ENCODE measurements around the gene TNF.

The TNF gene

DNA sequence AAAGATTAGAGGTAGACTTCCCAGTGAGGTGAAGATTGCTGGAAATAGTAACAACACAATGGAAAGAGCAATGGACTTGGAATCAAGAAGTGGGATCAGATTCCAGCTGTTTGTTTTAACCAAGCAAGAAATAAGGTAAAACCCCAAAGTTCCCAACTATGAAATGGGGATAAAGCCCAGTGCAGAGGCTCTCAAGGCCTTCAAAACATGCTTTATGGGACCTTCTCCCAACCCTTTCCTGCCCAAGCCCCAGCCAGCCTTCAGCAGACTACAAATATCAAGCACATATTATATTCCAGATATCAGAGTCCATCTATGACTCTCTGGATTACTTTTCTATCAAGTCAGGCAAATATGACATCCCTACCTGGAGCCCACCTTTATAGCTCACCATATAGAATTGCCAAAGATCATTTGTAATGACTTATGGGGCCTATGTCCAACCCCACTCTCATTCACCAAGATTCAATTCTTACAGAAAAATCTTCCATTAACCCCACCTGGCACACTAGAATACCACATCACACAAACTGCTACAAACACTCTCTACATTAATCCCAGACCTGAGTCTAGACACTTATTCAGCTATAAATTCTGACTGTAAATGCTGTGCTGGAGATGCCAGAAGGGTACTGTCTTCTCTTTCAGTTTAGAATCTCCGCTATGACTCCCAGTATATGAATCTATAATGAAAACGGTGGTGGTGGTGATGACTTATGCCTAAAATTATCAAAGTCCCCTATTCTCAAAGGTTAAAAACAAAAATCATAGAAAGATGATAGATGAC, 39.6 kb upstream of the TNF start:
- H3K4me3 ChIP-seq (ENCODE audit: low read depth, low read length): no peak overlapping the region
- no peak for DNase-seq (ENCODE audit: low read depth)
- TF ChIP-seq, protein P1, sequence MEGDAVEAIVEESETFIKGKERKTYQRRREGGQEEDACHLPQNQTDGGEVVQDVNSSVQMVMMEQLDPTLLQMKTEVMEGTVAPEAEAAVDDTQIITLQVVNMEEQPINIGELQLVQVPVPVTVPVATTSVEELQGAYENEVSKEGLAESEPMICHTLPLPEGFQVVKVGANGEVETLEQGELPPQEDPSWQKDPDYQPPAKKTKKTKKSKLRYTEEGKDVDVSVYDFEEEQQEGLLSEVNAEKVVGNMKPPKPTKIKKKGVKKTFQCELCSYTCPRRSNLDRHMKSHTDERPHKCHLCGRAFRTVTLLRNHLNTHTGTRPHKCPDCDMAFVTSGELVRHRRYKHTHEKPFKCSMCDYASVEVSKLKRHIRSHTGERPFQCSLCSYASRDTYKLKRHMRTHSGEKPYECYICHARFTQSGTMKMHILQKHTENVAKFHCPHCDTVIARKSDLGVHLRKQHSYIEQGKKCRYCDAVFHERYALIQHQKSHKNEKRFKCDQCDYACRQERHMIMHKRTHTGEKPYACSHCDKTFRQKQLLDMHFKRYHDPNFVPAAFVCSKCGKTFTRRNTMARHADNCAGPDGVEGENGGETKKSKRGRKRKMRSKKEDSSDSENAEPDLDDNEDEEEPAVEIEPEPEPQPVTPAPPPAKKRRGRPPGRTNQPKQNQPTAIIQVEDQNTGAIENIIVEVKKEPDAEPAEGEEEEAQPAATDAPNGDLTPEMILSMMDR (conservative IDR thresholded peaks at IDR 0.05; ENCODE audit: low read depth, low read length): no peak

DNA sequence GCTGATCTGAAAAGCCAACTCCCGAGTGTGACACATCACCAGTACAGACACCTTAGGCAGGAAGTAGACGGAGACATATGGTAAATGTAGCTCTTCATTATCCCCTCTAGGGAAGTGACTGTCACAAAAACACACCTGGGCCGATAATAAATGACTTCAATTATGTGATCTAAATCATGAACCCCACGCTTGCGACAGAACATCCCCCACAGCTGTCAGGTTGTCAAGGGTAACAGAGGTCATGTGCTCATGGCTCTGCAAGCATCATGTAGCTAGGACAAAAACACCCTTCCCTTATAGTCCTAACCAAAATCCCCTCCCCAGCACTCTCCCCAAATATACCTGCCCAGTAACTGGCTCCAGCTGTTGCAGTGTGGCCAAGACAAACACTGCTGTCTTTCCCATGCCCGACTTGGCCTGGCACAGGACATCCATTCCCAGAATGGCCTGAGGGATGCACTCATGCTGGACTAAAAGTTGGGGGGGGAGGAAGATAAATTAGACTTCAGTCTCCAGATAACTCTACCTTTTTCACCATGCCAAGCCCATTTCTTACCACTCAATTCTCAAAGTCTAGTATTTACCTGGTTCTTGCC, 36.5 kb upstream of the TNF start:
- peak overlapping the region; percentile 14 for H3K4me3 ChIP-seq (ENCODE audit: low read depth, low read length)
- TF ChIP-seq, protein P1 (conservative IDR thresholded peaks at IDR 0.05; ENCODE audit: low read depth, low read length): no peak
- DNase-seq (ENCODE audit: low read depth): no peak

DNA sequence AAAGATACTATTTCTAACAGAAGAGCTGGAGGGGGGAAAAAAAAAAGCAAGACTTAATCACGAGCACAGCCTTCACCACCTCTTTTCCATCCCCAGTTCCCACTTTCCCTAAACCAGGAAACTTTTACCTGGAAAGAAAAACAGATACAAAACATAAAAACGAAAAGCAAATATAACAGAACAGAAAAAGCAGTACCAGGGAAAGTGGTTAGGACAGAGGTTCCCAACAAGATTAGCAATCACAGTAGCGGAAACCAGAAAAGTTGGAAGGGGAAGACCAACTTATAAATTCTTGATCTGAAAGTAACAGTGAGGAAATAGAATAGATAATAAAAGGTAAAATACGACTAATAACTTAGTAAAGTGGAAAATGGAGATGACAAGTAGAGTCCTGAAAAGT, 34.7 kb upstream of the TNF start:
- TF ChIP-seq, protein P1 (conservative IDR thresholded peaks at IDR 0.05; ENCODE audit: low read depth, low read length): no peak
- H3K4me3 ChIP-seq (ENCODE audit: low read depth, low read length): peak overlapping the region; percentile 94
- DNase-seq (ENCODE audit: low read depth): no peak

DNA sequence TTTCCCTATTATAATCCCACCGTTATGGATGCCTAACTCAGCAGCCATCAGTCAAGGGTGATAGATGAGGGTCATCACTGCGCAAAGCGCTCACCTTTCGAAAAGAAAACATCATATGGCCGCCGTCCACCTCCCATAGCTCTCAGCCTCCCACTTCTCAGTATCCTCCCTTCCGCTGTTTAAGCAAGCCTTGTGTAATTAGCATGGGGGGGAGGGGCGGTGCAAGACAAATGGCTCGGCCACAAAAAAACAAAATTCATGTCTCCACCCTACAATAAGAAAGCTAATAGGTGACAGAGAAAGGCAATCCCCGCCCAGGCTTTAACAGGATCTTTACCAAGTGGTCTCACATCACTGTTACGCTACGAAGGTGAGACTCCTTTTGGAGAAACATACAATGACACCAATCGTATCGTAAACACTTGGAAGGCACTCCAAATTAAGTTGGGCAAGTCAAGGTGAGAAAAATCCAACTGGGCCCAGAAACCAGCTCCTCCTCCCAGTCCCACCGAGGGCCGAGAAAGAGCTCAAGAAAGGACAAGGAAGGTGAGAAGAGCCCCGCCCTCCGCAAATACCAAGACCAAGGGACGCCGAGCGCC, 34.2 kb upstream of the TNF start:
- peak overlapping the region; percentile 94 for H3K4me3 ChIP-seq (ENCODE audit: low read depth, low read length)
- DNase-seq (ENCODE audit: low read depth): peak; percentile 76
- TF ChIP-seq, protein P1 (conservative IDR thresholded peaks at IDR 0.05; ENCODE audit: low read depth, low read length): no peak

DNA sequence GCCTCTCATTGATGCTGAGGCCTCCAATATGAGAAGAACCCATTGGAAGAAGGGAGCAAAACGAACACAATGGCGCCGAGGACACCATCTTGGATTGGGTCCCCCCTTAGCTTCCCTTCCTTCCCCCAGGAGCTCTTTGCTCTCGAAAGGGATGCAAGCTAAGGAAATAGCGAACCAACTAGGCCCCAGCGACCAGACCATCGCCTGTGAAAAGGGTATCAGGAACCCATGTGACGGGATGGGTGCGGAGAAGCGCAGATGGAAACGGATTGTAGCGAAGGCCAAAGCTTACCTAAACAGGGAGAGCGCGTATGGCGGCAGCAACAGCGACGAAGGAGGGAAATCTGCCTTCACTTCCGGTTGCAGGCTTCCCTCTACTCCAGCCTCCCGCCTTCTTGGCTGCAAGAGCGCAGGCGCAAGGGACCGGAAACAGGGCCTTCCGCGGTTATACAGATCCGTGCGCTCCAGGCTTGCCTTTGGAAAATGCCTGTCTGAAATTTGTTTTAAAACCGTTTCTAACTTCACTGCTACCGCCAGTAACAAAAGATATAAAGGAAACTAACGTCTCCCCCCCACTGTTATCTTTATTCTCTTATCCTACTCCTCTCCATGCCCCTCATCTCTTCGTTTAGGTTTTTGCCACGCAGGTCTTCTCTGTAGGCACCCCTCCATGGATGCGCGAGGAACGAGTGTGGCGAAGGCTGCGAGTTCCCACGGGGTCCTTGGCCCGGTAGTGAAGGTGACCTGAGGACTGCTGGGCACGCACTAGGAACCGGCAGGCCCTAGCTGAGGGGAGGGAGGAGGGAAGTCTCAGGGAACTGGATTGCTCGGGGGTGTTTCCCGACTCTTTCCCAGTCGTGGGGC, 33.5 kb upstream of the TNF start, which contains the start of gene DDX39B:
Gene DDX39B (minus strand): TSS at position 346 of the 864 bp plus-strand sequence. CDS start 1,471 bp downstream, outside the sequence.
- peak within 1 kb of the TSS; percentile 94 for H3K4me3 ChIP-seq (ENCODE audit: low read depth, low read length)
- peak; percentile 99 for DNase-seq (ENCODE audit: low read depth)
- TF ChIP-seq, protein P1 (conservative IDR thresholded peaks at IDR 0.05; ENCODE audit: low read depth, low read length): no peak

DNA sequence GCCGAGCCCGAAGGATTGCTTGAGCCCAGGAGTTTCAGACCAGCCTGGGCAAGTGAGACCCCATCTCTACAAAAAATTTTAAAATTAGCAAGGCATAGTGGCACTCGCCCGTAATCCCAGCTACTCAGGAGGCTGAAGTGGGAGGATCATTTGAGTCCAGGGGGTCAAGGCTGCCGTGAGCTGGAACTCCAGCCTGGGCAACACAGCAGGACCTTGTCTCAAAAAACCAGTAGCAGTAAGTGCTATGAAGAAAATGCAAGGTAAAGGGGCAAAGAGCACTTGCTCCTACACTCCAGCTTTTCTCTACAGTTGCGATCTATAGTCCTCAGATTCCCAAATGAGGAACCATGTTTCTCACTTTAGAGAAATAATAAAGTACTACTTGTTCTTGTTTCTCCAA, 31.7 kb upstream of the TNF start:
- TF ChIP-seq, protein P1 (conservative IDR thresholded peaks at IDR 0.05; ENCODE audit: low read depth, low read length): no peak
- no peak for DNase-seq (ENCODE audit: low read depth)
- H3K4me3 ChIP-seq (ENCODE audit: low read depth, low read length): no peak overlapping the region

All from choroid plexus epithelial cell (primary cell).